Astrocyte (in vitro differentiated cells and primary cell): ENCODE measurements around the gene NFATC3.

Experiments
- CTCF ChIP-seq: IDR thresholded peaks from 2 replicates; pipeline ENCODE4 v1.5.1; 2011; ENCODE audit warnings: low read depth, mild to moderate bottlenecking, inconsistent platforms, low read length, moderate library complexity; ENCODE audit not compliant: insufficient read depth
- EZH2 ChIP-seq: IDR thresholded peaks from 2 replicates; pipeline ENCODE4 v1.6.1; 2012; ENCODE audit warnings: mild to moderate bottlenecking, low read length, inconsistent platforms; ENCODE audit not compliant: insufficient read depth

GRCh38 chr16:68162413-68162812 is 77.2 kb downstream of the NFATC3 start:
- TF ChIP-seq CTCF (no peak), EZH2 (no peak)
